IPS-20b (cell line): ENCODE measurements around the gene AIRE.

Experiments used
- H3K27ac ChIP-seq: one replicate; pipeline ENCODE4 v1.5.1; 2013; ENCODE audit warnings: low read length
- H3K27me3 ChIP-seq: 2 replicates; pipeline ENCODE4 v1.6.1; 2013; ENCODE audit warnings: mild to moderate bottlenecking, low read length, inconsistent platforms; ENCODE audit not compliant: insufficient read depth
- H3K36me3 ChIP-seq: 2 replicates; pipeline ENCODE4 v1.6.1; 2013; ENCODE audit warnings: low read depth, mild to moderate bottlenecking, inconsistent platforms, low read length, moderate library complexity; ENCODE audit not compliant: insufficient read depth
- H3K4me1 ChIP-seq: 2 replicates; pipeline ENCODE4 v1.6.1; 2013; ENCODE audit warnings: mild to moderate bottlenecking, control low read depth, inconsistent platforms, low read length, moderate library complexity; ENCODE audit not compliant: insufficient read depth
- H3K4me3 ChIP-seq: 2 replicates; pipeline ENCODE4 v1.5.1; 2013; ENCODE audit warnings: mild to moderate bottlenecking, low read length, inconsistent platforms
- H3K9ac ChIP-seq: 2 replicates; pipeline ENCODE4 v1.6.1; 2013; ENCODE audit warnings: low read depth, mild to moderate bottlenecking, inconsistent platforms, low read length, moderate library complexity
- H3K9me3 ChIP-seq: 2 replicates; pipeline ENCODE4 v1.6.1; 2013; ENCODE audit warnings: mild to moderate bottlenecking, low read depth, low read length, inconsistent platforms; ENCODE audit not compliant: insufficient read depth

The AIRE gene

GRCh38 chr21:44286716-44287632 is 1.3 kb downstream of the AIRE start:
- no peaks in the 10 kb centered on the region for H3K9me3 ChIP-seq
- H3K9ac ChIP-seq, result no peak overlapping the region
- H3K4me1 ChIP-seq, result peaks cover 14% of the 10 kb centered on the region

GRCh38 chr21:44288251-44289110 is 2.8 kb downstream of the AIRE start:
- Histone ChIP-seq H3K27ac (no peak overlapping the region), H3K4me1 (peaks cover 11% of the 10 kb centered on the region), H3K4me3 (no peak overlapping the region), H3K27me3 (peaks cover 32% of the 10 kb centered on the region), H3K36me3 (no peaks in the 10 kb centered on the region), H3K9ac (no peak overlapping the region), H3K9me3 (no peaks in the 10 kb centered on the region)

More at GRCh38 chr21:44286716-44287632, 1.3 kb downstream of the AIRE start:
- H3K27me3 ChIP-seq, result peaks cover 32% of the 10 kb centered on the region
- H3K27ac ChIP-seq, result no peak overlapping the region
- H3K4me3 ChIP-seq, result no peak overlapping the region
- H3K36me3 ChIP-seq, result no peaks in the 10 kb centered on the region

- no peak overlapping the region for H3K27ac ChIP-seq
- no peaks in the 10 kb centered on the region for H3K36me3 ChIP-seq
- H3K9ac ChIP-seq, result no peak overlapping the region
- peaks cover under 1% of the 10 kb centered on the region; the same call in 1 of the 2 replicates for H3K4me1 ChIP-seq
- no peak overlapping the region for H3K4me3 ChIP-seq
- H3K9me3 ChIP-seq, result no peaks in the 10 kb centered on the region
- peaks cover 24% of the 10 kb centered on the region for H3K27me3 ChIP-seq
Observed at GRCh38 chr21:44289381-44290010, 3.8 kb downstream of the AIRE start.

GRCh38 chr21:44290327-44291077 is 4.8 kb downstream of the AIRE start:
- H3K9ac ChIP-seq, result no peak overlapping the region
- no peaks in the 10 kb centered on the region for H3K4me1 ChIP-seq
- no peaks in the 10 kb centered on the region for H3K9me3 ChIP-seq
- H3K27me3 ChIP-seq, result peaks cover 14% of the 10 kb centered on the region
- no peaks in the 10 kb centered on the region for H3K36me3 ChIP-seq
- no peak overlapping the region for H3K27ac ChIP-seq
- no peak overlapping the region for H3K4me3 ChIP-seq

- no peak overlapping the region for H3K9ac ChIP-seq
- no peaks in the 10 kb centered on the region for H3K36me3 ChIP-seq
- no peaks in the 10 kb centered on the region for H3K4me1 ChIP-seq
Observed at GRCh38 chr21:44291078-44291935, 5.6 kb downstream of the AIRE start.

GRCh38 chr21:44291936-44292811 is 6.5 kb downstream of the AIRE start:
- H3K27me3 ChIP-seq, result no peaks in the 10 kb centered on the region
- no peak overlapping the region for H3K9ac ChIP-seq
- H3K9me3 ChIP-seq, result no peaks in the 10 kb centered on the region
- no peak overlapping the region for H3K27ac ChIP-seq
- H3K4me3 ChIP-seq, result no peak overlapping the region
- H3K36me3 ChIP-seq, result no peaks in the 10 kb centered on the region
- no peaks in the 10 kb centered on the region for H3K4me1 ChIP-seq

More at GRCh38 chr21:44291078-44291935, 5.6 kb downstream of the AIRE start:
- H3K9me3 ChIP-seq, result no peaks in the 10 kb centered on the region
- H3K27ac ChIP-seq, result no peak overlapping the region
- no peak overlapping the region for H3K4me3 ChIP-seq
- H3K27me3 ChIP-seq, result peaks cover 6% of the 10 kb centered on the region

GRCh38 chr21:44292812-44293195 is 7.1 kb downstream of the AIRE start:
- Histone ChIP-seq H3K27me3 (peaks cover under 1% of the 10 kb centered on the region; the same call in 1 of the 2 replicates), H3K9ac (no peak overlapping the region), H3K9me3 (no peaks in the 10 kb centered on the region), H3K27ac (no peak overlapping the region), H3K36me3 (no peaks in the 10 kb centered on the region), H3K4me3 (no peak overlapping the region), H3K4me1 (no peaks in the 10 kb centered on the region)

GRCh38 chr21:44293551-44294231 is 8.0 kb downstream of the AIRE start:
- Histone ChIP-seq H3K4me3 (no peak overlapping the region), H3K27ac (no peak overlapping the region), H3K9ac (no peak overlapping the region), H3K9me3 (no peaks in the 10 kb centered on the region), H3K4me1 (no peaks in the 10 kb centered on the region), H3K27me3 (peaks cover 9% of the 10 kb centered on the region; the same call in 1 of the 2 replicates), H3K36me3 (no peaks in the 10 kb centered on the region)

- H3K27me3 ChIP-seq, result peaks cover 16% of the 10 kb centered on the region; the same call in 1 of the 2 replicates
- H3K36me3 ChIP-seq, result no peaks in the 10 kb centered on the region
- no peak overlapping the region for H3K4me3 ChIP-seq
- no peaks in the 10 kb centered on the region for H3K9me3 ChIP-seq
- H3K4me1 ChIP-seq, result no peaks in the 10 kb centered on the region
- H3K9ac ChIP-seq, result no peak overlapping the region
- H3K27ac ChIP-seq, result no peak overlapping the region
Observed at GRCh38 chr21:44294391-44295162, 8.9 kb downstream of the AIRE start.
